Esophagus muscularis mucosa (tissue), 4 donors: ENCODE measurements around the gene BLID.

Source experiments
- CTCF ChIP-seq, 3 experiments: fragments of 200-600 bp in 2 of 3; fragments of 450-650 bp in 1 of 3; sonication (generic) in 2 of 3; IDR thresholded peaks; one replicate each; pipeline ENCODE4 v1.5.1; 2017 to 2019; ENCODE audit warnings: antibody characterized with exemption in 3 of 3, mild to moderate bottlenecking in 2 of 3, moderate library complexity in 1 of 3
- EP300 ChIP-seq: sonication (generic); formaldehyde crosslinking; IDR thresholded peaks from one replicate; pipeline ENCODE4 v1.6.1; 2017; ENCODE audit warnings: antibody characterized with exemption
- POLR2A ChIP-seq: fragments of 450-650 bp; IDR thresholded peaks from one replicate; pipeline ENCODE4 v1.6.1; 2017; ENCODE audit warnings: antibody characterized with exemption, moderate library complexity, mild to moderate bottlenecking, low read depth
- POLR2AphosphoS5 ChIP-seq, 2 donors: sonication (generic); formaldehyde crosslinking; IDR thresholded peaks; one replicate each; pipeline ENCODE4 v1.6.1; 2017; ENCODE audit warnings: antibody characterized with exemption in 2 of 2

GRCh38 chr11:122137078-122137793, 21.2 kb upstream of the BLID start:
- TF ChIP-seq POLR2AphosphoS5 (IDR thresholded peaks at IDR 0.05) (no peak), CTCF (IDR thresholded peaks at IDR 0.05) (no peak), EP300 (no peak), POLR2A (no peak)
